CD4-positive, alpha-beta T cell treated with Interleukin-2 at 100 ng/mL for 4 hours (primary cell): ENCODE data around the gene IRAK1BP1.
"Not testable (repeated sequence)": the region's sequence is repeated elsewhere in the genome, so short reads cannot be mapped to it uniquely, and the experiment has no call there.

ENCODE experiments used
- DNase-seq: peaks from one replicate; pipeline ENCODE4 v3.0.0-alpha.2; 2020; ENCODE audit warnings: low spot score

IRAK1BP1 gene

DNA sequence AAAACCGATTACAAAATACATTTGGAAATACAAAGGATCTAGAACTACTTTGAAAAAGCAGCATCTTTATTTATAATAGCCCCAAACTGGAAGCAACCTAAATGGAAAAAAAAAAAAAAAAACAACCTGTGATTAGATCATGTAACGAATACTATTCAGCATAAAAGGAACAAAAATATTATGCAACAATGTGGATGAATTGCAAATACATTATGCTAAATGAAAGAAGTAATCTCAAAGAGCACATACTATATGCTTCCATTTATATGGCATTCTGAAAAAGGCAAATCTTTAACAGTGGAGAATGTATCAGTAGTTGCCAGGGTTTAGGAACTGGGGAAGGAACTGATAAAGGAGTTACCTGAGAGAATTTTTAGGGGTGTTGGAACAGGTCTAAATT is 28.9 kb downstream of the IRAK1BP1 start:
- no peak for DNase-seq

DNA sequence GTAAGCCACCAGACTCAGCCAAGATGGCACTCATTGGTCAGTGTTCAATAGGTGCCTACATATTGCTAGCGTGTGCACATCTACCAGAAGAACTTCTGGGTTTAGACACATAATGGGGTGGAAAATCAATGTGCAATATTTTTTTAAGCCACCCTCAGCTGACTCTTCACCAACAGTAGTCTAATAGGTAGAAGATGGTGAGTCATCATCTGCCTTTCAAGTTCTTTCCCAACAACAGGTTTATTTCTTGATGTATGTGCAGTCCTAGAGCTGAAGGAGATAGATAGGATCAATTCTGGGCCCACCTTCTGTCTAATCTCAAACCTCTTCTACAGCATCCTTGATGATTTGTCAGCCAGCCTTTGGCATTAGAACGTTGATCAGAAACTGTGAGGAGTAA is 41.3 kb downstream of the IRAK1BP1 start:
- no peak for DNase-seq

DNA sequence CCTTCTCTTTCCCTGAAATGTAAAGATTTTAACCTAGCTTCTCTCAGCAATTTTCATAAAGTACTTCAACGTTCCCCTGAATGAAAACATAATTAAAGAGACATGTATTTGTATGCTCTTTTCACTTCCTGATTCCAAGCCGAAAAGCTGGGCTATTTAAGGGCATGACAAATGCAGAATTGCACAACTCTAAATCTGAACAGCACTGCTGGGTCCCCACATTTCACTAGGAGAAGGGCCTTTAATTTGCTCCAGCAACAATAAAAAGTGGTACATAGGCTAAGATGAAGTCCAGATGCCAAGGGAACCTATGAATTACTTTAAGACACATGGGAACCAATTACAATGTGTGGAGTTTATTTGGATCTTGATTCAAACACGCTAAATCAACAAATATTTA is 42.0 kb downstream of the IRAK1BP1 start:
- DNase-seq: no peak

DNA sequence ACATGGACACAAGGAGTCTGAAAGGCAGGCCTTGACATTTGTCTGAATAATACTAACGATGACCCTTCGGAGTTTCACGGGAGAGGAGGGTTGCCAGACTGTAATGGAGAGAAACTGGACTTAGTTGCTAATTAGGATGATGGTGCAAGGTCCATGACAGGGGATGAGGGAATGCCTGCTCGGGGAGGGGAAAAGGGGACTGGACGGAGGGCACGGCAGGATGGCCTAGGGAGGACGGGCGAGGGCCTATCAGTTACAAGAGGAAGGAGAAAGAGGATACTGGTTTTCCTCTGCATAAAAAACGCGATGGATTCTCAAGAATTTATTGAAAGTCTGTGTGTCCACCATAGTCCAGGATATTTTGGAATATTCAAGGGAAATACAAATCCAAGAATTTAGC is 42.7 kb downstream of the IRAK1BP1 start:
- no peak for DNase-seq

DNA sequence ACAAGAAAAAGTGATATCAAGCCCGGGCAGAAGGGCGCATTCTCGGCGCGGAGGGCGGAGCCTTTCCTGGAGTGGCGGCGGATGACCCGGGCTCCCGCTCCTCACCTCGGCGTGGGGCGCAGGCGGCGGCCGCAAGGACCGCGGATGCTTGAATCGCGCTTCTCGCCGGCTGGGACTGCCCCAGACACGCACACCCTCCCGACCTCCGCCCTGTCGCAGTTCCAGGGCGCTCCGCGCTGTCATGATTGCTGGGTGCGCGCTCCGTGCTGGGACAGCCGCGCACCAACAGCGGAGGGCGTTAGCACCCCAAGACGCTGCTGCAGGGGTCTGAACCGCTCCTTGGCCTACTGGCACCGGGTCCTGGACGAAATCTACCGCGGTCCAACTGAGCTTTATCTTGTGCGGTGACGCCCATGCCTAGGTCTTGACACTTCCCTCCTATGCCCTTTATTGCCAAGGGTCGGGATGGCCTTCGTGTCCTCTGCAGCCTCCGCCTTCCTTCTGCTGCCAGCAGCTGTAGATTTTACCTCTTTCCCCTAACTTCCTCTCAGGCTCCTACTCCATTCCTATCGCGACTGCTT is 43.3 kb downstream of the IRAK1BP1 start:
- DNase-seq: no peak

DNA sequence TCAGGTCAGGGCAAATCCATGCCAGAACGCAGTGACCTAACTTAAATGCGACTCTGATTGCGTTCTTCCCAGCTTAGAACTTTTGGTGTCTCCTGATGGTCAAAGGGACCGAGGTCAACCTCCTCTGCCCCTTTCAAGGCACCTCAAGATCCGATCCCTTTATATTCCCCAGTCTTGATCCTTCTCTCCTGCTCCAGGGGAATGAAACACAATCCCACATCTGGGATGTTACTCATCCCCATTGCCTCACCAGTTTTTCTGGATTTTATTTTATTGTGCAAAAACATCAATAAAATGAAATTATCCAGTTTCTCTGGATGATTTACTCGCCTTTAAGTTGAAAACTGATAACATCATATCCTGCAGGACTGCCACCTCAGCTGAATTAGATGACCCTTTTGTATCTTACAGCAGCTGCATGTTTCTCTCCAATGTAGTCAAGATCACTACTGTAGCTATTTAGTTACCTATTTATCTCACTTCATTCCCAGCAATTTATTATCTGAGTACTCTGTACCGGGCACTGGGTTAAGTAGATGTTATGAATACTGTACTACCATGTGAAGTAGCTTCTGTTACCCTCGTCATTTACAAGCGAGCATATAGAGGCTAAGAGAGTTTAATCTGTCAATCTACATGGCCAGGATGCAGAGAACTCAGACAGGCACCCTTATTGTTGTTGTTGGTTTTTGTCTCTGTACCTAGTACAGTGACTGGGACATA is 44.0 kb downstream of the IRAK1BP1 start:
- DNase-seq: no peak

DNA sequence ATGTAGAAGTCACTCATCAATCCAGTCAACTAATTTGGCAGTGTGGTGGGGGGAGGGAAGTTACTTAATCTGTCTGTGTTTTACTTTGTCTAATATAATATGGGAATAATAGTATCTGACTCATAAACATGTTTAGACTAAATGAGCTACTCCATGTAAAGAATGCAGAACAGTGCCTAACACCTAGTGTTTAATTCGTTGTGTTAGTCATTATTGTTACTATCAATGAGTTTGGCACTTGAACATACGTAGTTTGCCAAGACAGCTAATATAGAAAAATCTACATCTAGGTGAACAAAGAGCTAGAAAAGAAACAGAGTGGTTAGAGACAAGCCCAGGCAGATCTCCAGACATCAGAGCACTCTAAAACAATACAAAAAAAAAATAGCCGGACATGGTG is 49.1 kb downstream of the IRAK1BP1 start:
- no peak for DNase-seq

DNA sequence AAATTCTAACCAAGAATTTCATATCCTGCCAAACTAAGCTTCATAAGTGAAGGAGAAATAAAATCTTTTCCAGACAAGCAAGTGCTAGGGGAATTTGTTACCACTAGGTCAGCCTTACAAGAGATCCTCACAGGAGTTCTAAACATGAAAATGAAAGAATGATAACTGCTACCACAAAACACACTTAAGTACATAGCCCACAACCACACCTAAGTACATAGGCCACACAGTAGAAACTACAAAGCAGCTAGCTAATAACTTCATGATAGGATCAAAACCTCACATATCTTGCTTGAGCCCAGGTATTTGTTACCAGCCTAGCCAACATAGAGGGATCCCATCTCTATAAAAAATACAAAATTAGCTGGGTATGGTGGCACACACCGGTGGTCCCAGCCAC is 50.4 kb downstream of the IRAK1BP1 start:
- DNase-seq: no peak

DNA sequence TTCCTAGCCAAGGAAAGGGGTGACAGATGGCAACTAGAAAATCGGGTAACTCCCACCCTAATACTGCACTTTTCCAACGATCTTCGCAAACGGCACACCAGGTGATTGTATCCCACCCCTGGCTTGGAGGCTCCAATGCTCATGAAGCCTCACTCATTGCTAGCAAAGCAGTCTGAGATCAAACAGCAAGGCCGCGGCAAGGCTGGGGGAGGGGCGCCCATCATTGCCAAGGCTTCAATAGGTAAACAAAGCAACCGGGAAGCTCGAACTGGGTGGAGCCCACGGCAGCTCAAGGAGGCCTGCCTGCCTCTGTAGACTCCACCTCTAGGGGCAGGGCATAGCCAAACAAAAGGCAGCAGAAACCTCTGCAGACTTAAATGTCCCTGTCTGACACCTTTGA is 53.8 kb downstream of the IRAK1BP1 start:
- not testable (repeated sequence) for DNase-seq

DNA sequence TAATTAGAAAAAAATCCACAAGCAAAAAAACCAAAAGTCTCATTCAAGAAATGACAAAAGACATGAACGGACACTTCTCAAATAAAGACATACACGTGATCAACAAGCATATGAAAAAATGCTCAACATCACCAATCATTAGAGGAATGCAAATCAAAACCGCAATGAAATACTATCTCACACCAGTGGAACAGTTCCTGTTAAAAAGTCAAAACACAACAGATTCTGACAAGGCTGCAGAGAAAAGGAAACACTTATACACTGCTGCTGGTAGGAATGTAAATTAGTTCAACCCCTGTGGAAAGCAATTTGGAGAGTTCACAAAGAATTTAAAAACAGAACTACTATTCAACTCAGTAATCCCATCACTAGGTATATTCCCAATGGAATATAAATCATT is 58.0 kb downstream of the IRAK1BP1 start:
- no peak for DNase-seq

DNA sequence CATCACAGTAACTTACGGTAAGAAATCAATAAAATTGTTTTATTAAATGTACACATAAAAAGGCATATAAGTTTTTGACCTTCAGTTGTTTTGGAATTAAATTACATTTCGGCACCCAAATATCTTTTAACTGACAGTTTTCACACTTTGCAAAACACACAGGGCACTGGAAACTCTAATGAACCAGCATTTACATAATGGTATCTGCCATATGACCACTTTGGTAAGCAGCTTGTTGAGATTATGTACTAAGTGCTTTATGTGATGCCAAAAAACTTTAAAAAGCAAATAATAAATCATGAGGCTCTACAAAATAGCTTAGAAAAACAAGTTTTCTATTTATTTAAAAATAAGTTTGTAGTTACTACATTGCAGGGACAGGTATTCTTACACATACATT is 68.2 kb downstream of the IRAK1BP1 start:
- DNase-seq: no peak

DNA sequence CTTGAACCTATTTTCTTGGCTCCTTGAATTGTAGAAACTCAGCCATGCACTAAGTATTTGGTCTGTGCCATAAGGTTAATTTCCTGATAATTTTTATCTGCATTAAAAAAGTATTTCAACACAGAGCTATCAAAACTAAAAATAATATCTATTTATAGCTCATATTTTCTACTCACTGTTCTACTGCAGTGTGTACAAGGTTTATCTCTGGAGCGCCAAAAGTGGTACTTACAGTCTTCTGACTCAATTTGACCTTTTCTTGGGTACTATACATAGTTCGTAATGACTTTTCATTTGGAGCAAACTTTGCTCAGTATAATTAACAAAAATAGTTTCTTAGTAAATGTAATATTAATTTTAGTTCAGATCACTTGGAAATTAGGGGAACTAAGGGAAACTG is 69.2 kb downstream of the IRAK1BP1 start:
- DNase-seq: no peak

DNA sequence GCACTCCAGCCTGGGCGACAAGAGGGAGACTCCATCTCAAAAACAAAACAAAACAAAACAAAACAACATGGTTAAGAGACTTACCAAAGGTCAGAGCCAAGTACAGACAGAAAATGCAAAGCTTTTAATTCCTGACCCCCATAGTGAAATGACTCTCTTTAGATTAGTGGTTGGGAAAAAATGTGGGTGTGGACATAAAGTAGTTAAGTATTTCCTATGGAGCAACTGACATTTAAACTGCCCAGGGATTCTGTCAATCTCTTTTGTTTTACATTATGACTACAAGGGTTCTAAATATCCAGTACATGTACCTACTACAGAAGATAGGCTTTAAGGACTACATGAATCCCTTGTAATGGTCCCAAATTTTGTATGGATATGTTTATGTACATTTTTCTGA is 75.1 kb downstream of the IRAK1BP1 start:
- DNase-seq: no peak

DNA sequence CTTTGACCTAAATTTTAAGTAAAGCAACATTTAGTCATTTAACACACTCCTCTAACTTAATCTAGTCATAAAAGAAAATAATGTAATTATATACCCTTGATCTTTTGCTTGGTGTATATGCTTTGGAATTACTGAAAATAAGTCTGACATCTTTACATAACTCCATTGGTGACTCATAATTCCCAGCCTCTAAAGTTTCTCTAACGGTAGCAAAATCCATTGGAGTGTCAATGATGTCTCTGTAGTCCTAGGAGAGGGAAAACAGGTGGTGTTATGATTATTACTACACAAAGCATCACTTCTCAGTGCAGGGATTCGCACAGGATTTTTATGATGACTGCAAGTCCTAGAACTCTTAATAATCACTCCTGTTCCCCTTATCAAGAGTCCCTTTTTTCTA is 80.2 kb downstream of the IRAK1BP1 start:
- DNase-seq: no peak

DNA sequence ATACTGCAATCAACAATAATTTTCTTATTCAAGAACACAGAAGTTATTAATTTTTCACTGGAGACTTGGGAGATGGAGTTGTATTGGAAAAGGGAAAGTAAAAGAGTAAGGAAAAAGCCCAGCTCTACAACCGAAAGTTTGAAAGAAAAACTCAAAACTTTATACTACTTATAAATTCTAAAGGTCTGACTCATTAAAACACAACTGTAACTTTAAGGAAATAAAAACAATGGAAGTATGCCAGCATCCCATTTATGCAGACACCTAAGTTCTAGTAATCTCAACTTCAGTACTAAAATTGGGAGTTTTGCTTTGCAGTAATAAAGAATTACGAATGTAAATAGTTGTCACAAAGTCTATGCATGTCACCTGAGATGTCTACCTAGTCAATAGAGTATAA is 80.6 kb downstream of the IRAK1BP1 start:
- no peak for DNase-seq

DNA sequence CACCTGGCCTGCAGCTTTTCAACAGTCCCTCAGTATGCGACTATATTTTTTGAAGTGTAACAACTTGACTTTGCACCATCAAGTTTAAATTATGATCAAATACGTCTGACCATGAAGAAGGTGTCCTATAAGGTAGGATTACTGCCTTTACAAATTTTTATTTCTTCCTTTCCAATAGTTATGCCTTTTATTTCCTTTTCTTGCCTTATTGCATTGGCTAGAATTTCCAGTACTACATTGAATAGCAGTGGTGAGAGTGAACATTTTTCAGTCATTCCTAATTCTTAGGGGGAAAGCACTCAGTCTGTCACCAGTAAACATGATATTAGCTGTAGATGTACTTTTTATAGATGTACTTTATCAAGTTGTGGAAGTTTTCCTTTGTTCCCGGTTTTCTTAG is 81.4 kb downstream of the IRAK1BP1 start:
- DNase-seq: no peak

DNA sequence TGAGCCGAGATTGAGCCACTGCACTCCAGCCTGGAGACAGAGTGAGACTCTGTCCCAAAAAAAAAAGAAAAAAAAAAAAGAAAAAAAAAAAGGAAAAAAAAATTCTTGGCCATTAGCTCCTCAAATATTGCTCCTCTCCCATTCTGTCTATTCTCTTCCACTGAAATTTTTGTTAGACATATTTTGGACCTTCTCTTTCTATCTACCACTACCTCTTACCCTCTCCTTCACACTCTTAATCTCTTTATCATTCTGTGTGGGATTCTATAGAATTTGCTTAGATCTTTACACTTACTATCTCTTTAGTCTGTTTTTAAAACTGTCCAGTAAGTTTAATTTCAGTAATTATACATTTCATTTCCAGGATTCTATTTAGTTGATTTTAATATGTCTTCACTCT is 85.0 kb downstream of the IRAK1BP1 start:
- no peak for DNase-seq
